ENCODE results near the gene CFAP74. TPM values are rescaled to one million over a fixed set of nuclear protein-coding genes. Genes with fewer than 3 reads are reported as not detected.

CFAP74 gene
- total and polyA plus RNA-seq, 2 of the 4 experiments (the other 2 are of a cell fraction): not detected

DNA sequence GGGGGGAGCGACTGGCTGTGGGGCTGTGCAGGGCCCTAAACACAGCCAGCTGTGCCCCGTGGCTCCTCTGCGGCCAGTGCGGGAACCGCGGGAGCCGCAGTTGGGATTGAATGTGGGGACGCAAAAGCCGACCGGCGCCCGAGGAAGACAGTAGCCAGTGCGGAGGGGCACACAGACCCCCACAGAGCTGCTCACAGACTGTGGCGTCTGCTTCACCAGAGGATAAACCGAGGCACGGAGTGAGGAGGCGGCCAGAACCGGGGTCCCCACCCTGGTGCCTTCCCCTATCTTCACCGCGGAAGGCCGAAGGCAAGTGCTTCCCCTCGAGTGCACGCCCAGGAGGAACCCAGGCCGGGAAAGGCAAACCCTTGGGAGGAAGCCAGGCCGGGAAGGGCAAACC lies 75.8 kb downstream of the CFAP74 start:
- DNase-seq (no peak), ATAC-seq (ENCODE audit: low read depth) (no peak)
- no peak overlapping the region for H3K27ac ChIP-seq (ENCODE audit: insufficient read depth, low read length)
- H3K79me1 ChIP-seq (ENCODE audit: low read depth in 1 of 2, low read length in 2 of 2): no peaks in the 10 kb centered on the region
- H4K20me1 ChIP-seq (ENCODE audit: insufficient read depth, low read length): no peaks in the 10 kb centered on the region
- H3K4ac ChIP-seq (ENCODE audit: low read depth, low read length): no peak overlapping the region
- 95% methylated on average over 11 of the region's 25 CpGs; no CpG with 5 or more reads in 1 of the 2 experiments for WGBS, 2 experiments (ENCODE audit: extremely low coverage in 2 of 2, insufficient read length in 1 of 2)
- no peak overlapping the region for H3K56ac ChIP-seq (ENCODE audit: extremely low read depth, insufficient read depth, low read length)
- no peak overlapping the region for H2AFZ ChIP-seq (replicated peaks; ENCODE audit: low read length, poor library complexity)
- H4K8ac ChIP-seq (ENCODE audit: low read depth in 2 of 2, low read length in 2 of 2): no peak overlapping the region
- dilution Hi-C loops (cut with HindIII; ENCODE audit: low sequenced_read_pairs, unreplicated experiment) (no loop called here), intact Hi-C loops (cut with micrococcal nuclease) (no loop called here), in situ Hi-C loops (cut with MboI; ENCODE audit: low sequenced_read_pairs) (no loop called here)
- no peaks in the 10 kb centered on the region for H3K4me1 ChIP-seq (ENCODE audit: control insufficient read depth, insufficient read depth, low read length)
- H3K27me3 ChIP-seq (ENCODE audit: control insufficient read depth, insufficient read depth, low read length): peaks cover 5% of the 10 kb centered on the region; the same call in 1 of the 2 replicates
- H2BK15ac ChIP-seq (ENCODE audit: low read depth, low read length): no peak overlapping the region
- no peak overlapping the region for H2AK5ac ChIP-seq (ENCODE audit: low read depth, low read length)
- H3K4me3 ChIP-seq (ENCODE audit: insufficient read depth, low read depth, low read length): no peak overlapping the region
- H2BK120ac ChIP-seq (ENCODE audit: low read depth, low read length): no peak overlapping the region
- H3K9me1 ChIP-seq (ENCODE audit: insufficient read depth, low read length): no peaks in the 10 kb centered on the region
- H3K18ac ChIP-seq (ENCODE audit: low read depth, low read length): no peak overlapping the region
- no TSS peak for BruUV-seq (replicated peaks)
- no peaks in the 10 kb centered on the region for H3K9me3 ChIP-seq (ENCODE audit: control insufficient read depth, insufficient read depth, low read length)
- H3K9ac ChIP-seq (ENCODE audit: low read depth, low read length): no peak overlapping the region
- H2BK20ac ChIP-seq (ENCODE audit: low read depth, low read length): no peak overlapping the region
- no peaks in the 10 kb centered on the region for H3K36me3 ChIP-seq (ENCODE audit: control insufficient read depth, insufficient read depth, low read length)
- ChIA-PET POLR2A (ENCODE audit: unreplicated experiment) (no interaction called here), CTCF (no interaction called here)
- no peak overlapping the region for H2BK5ac ChIP-seq (ENCODE audit: low read depth, low read length, poor library complexity, severe bottlenecking)
- TF ChIP-seq BHLHE40 (IDR thresholded peaks at IDR 0.05; ENCODE audit: low read depth, low read length): no peak
- no peak for TF ChIP-seq FOS (IDR thresholded peaks at IDR 0.05; ENCODE audit: low read depth, low read length)
- TF ChIP-seq, protein P1, sequence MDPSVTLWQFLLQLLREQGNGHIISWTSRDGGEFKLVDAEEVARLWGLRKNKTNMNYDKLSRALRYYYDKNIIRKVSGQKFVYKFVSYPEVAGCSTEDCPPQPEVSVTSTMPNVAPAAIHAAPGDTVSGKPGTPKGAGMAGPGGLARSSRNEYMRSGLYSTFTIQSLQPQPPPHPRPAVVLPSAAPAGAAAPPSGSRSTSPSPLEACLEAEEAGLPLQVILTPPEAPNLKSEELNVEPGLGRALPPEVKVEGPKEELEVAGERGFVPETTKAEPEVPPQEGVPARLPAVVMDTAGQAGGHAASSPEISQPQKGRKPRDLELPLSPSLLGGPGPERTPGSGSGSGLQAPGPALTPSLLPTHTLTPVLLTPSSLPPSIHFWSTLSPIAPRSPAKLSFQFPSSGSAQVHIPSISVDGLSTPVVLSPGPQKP (IDR thresholded peaks at IDR 0.05; ENCODE audit: borderline replicate concordance, low read depth, low read length): no peak
- TF ChIP-seq NFE2L2 (IDR thresholded peaks at IDR 0.05; ENCODE audit: low read depth, low read length): no peak
- TF ChIP-seq MXI1 (IDR thresholded peaks at IDR 0.05; ENCODE audit: borderline replicate concordance, low read depth, low read length): no peak
- no peak for TF ChIP-seq POLR2A (IDR thresholded peaks at IDR 0.05; ENCODE audit: low read depth, low read length)
- TF ChIP-seq SMC3 (IDR thresholded peaks at IDR 0.05; ENCODE audit: low read depth, low read length): no peak
- TF ChIP-seq MAZ (IDR thresholded peaks at IDR 0.05; ENCODE audit: borderline replicate concordance, low read depth, low read length): no peak
- TF ChIP-seq, protein P2, sequence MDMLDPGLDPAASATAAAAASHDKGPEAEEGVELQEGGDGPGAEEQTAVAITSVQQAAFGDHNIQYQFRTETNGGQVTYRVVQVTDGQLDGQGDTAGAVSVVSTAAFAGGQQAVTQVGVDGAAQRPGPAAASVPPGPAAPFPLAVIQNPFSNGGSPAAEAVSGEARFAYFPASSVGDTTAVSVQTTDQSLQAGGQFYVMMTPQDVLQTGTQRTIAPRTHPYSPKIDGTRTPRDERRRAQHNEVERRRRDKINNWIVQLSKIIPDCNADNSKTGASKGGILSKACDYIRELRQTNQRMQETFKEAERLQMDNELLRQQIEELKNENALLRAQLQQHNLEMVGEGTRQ (IDR thresholded peaks at IDR 0.05; ENCODE audit: low read depth, low read length): no peak
- TF ChIP-seq CEBPB (IDR thresholded peaks at IDR 0.05; ENCODE audit: low read depth, low read length): no peak
- TF ChIP-seq CHD1 (IDR thresholded peaks at IDR 0.05; ENCODE audit: low read depth, low read length): no peak
- TF ChIP-seq, protein P3, sequence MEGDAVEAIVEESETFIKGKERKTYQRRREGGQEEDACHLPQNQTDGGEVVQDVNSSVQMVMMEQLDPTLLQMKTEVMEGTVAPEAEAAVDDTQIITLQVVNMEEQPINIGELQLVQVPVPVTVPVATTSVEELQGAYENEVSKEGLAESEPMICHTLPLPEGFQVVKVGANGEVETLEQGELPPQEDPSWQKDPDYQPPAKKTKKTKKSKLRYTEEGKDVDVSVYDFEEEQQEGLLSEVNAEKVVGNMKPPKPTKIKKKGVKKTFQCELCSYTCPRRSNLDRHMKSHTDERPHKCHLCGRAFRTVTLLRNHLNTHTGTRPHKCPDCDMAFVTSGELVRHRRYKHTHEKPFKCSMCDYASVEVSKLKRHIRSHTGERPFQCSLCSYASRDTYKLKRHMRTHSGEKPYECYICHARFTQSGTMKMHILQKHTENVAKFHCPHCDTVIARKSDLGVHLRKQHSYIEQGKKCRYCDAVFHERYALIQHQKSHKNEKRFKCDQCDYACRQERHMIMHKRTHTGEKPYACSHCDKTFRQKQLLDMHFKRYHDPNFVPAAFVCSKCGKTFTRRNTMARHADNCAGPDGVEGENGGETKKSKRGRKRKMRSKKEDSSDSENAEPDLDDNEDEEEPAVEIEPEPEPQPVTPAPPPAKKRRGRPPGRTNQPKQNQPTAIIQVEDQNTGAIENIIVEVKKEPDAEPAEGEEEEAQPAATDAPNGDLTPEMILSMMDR (conservative IDR thresholded peaks at IDR 0.05; ENCODE audit: low read depth, low read length): no peak
- no peak for TF ChIP-seq RFX5 (IDR thresholded peaks at IDR 0.05; ENCODE audit: low read depth, low read length)
- no peak overlapping the region for H4K5ac ChIP-seq (ENCODE audit: low read depth, low read length)
- no peak overlapping the region for H3K4me2 ChIP-seq (ENCODE audit: low read depth, low read length)
- H3K14ac ChIP-seq (replicated peaks; ENCODE audit: low read depth, low read length): no peak overlapping the region
- H4K91ac ChIP-seq (ENCODE audit: insufficient read depth, low read depth, low read length): no peak overlapping the region
- H2AK9ac ChIP-seq (replicated peaks; ENCODE audit: low read depth, low read length, poor library complexity): no peak overlapping the region
- H3K23ac ChIP-seq (ENCODE audit: low read depth, low read length): no peak overlapping the region
